GM18520 (cell line): ENCODE data around the gene THADA.

Experiments
- ATAC-seq: cut with Tn5 transposase; IDR thresholded peaks from one replicate; pipeline ENCODE4 v1.9.1; 2021; ENCODE audit not compliant: unreplicated experiment

THADA gene

DNA sequence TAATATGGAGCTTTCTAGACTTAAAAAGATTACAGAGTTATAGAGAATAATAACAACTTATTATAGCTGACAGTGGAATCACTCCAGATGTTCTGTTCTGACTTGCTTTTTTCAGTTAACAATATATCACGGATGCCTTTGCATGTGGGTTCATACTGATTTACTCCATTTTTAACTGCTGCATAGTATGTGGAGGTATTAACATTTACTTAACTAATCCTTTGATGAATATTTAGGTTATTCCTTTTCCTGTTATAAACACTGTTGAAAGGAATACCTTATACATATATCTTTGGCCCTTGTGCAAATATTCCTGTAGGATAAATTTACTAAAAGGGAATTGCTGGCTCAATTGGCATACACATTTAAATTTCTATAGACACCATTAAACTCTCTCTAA is 336.3 kb downstream of the THADA start:
- ATAC-seq: no peak

- ATAC-seq: no peak
Measured at GRCh38 chr2:43258547-43259156, 337.2 kb downstream of the THADA start.

GRCh38 chr2:43255296-43255910 is 340.4 kb downstream of the THADA start:
- no peak for ATAC-seq

DNA sequence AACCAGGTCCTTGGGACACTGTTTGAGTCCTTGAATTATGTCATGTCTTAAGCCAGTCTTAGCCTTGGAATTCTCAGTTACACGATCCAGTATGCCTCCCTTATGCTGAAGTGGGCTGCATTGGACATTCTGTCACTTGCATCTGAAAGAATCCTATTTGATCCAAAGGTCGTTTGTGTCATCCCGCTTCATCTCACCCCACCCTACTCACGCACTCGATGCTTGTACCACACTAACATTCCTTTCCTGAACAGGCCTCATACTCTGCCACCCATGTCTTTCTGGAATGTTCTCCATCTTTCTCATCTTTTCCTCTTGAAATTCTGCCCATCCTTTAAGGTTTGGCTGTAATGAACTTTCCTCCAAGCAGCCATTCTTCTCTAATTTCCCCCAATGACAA is 341.5 kb downstream of the THADA start:
- ATAC-seq: no peak

DNA sequence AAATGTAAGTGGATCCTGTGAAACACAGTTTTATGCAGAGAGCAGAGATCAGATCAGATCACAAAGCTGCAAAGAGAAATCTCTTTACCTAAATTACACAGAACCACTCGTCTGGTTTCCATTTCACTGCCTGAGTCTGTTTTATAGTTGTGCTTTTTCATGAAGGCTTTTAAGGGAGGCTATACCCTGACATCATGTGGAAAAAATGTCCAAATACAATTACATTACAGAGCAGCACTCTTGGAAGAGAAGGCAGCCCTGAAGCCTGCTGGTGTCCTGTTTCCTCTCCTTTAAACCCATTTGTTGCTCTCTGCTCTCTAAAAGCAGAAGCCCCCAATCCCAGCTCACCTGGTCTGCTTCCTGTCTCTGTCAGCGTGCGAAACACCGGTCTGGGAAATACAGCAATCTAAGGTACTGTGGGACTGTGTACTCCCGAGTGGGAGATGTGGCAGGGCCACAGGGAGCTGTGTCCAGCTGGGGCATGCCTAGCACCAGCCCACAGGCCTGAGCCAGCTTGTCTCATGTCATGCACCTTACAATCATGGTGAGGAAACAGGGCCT is 344.6 kb downstream of the THADA start:
- no peak for ATAC-seq

- no peak for ATAC-seq
Measured at GRCh38 chr2:43250015-43250414, 345.8 kb downstream of the THADA start.

DNA sequence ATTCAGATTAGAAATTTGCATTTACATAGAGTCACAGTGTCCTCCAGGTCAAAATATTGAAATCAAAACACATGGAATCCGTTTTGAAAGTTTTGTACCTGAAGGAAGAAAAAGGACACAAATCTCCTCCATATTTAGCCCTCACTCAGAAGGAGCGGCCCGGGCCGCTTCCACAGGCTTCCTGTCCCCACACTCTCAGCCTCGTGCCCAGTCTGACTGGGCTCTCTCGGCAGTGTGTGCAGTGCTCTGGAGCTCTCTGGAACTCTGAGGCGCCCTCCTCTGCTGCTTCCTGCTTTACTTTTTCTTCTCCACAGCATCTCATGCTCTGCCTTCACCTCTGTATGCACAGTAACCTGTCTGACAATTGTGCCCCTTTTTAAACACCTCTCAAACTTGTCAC is 347.2 kb downstream of the THADA start:
- no peak for ATAC-seq

- no peak for ATAC-seq
Measured at GRCh38 chr2:43246641-43247040, 349.2 kb downstream of the THADA start.

- ATAC-seq: no peak
Measured at GRCh38 chr2:43241558-43241957, 354.3 kb downstream of the THADA start.

DNA sequence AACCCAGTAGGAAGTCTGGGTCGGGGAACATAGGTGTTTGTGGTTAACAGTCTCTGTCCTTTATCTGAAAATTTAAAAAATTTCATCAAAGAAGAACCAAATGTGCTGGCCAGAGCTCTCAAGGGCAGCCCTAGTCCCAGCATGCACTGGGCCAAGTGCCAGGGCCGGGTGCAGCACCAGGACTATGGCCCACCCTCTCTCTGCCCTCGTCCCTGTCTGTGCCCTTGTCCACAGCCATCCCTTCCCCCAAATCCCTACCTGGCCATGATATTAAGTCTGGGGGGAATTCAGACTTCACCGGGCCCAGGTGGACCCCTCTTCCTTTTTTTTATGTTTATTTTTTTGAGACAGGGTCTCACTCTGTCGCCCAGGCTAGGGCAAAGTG is 355.1 kb downstream of the THADA start:
- ATAC-seq: no peak

DNA sequence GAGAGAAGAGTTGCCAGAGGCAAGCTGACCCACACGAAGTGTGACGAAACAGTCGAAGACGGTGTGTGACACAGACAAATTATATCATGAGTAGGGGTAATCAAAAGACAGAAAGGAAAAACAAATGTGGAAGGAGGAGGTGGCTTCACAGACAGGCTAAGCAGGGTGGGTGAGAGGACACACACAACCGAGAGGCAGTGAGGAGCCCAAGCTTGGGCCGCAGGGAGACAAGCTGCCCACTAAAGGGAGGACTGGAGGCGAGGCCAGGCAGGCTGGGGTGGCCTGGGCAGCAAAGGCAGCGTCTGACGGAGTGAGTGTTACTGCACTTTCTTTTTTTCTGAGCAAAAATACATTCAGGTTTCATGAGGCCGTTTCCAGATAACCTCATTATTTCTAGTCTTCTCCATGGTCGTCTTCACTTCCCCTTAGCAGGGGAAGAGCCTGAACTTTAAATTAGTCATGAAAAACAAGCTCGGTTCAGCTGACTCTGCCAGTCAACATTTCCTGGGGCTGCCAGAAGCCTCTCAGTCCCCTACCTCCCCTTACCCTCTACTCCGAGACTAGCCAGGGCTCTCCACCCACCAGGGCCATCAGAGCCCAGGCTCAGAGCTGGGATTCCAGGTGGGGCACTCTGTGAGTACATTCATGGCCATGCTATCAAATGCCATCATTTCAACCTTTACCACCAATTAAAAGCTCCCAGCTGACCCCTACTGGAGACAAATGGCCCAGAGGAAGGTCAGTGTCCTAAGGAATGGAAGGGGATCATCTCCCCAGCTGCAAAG is 355.7 kb downstream of the THADA start:
- ATAC-seq: no peak

DNA sequence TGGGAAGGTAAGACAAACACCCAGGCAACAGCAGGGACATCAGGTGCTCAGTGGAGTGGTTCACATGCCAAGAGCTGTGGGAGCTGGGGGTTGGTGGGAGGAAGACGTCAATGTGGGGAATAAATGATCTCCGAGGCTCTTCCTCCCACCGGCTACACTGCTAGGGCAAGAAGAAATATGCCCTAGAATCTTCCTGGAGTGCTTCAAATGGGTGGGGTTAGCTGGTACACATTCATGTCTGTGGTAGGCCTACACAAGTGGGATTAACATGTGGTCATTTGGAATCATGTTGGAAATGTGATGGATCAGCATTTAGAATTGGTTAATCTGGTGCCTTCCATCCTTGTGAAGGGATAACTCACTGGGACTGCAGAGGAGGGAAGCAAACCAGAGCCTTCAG is 357.0 kb downstream of the THADA start:
- ATAC-seq: no peak

- no peak for ATAC-seq
Measured at GRCh38 chr2:43238176-43238575, 357.7 kb downstream of the THADA start.

GRCh38 chr2:43233218-43234212 is 362.3 kb downstream of the THADA start:
- ATAC-seq: no peak

DNA sequence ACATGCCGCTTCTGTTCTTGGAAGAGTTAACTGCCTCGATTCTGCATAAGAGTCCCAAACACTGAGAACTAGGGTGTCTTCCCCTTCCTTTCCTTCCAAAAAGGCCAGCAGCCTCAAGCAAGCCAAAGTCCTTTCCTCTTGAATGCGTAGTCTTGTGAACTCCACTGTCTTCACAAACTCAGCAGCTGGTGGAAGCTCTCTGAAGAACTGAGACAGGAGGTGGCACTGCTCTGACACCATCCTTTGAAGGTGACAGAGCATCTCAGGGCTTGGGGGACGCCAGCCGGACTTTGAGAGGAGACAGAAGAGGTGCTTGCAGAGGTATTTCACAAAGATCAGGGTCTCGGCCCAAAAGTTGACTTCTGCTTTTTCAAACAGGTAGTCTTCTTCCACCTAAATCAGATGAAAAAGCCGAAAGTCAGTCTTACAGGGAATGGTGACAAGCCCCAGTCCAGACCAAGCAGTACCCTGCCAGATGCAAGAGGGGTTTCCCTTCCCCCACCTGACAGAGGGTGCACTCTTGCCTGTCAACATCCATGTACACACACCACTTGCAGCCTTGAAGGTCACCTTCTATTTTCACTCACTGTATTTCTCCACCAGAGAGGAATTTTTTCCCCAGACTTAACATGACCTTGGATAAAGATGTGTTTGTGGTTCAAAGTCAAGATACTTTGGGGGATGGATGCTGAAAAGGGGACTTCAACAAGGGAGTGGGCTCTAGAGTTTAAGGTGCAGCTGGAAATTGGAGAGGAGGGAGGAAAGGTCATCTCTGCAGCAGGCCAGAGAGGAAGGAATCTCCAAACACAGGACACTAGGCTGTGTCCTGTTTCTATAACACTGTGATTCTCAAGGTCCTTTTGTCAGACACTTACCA is 364.6 kb downstream of the THADA start:
- no peak for ATAC-seq

- ATAC-seq: no peak
Measured at GRCh38 chr2:43230351-43230885, 365.4 kb downstream of the THADA start.

DNA sequence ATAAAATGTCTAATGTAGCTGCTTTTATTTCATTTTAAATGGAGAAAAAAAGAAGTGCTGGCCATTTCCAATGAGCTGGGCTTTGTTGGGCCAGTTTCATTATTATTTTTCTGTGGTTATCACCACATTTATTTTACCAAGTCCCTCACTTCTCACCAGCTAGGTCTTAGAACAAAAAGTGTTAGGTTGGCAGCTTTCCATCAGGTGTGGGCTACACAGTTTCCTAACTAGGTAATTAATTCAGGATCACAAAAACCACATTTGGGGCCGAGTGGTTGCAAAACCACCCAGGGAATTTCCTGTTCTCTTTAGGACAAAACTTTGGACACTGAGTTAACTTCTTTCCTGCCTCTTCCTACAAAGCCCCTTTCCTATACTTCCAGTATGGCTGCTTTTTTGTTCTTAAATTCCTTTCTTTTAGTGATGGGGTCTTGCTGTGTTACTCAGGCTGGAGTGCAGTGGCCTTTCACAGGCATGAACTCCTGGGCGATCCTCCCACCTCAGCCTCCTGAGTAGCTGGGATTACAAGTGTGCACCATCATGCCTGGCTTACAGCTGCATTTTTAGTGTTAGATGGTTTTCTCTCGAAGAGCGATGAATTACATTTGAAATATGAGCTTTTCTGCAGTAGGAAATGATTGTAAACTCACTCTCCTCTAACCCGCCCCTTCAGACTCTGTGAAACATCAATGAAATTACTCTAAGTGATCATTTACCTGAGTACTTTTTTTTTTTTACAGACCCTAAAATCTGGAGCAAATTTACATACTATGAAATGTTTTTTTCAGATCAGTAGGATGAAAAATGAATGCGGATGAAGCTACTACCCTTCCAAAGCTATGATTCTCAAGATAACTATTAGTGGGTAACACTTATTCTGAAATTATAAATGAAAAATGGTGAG is 366.8 kb downstream of the THADA start:
- ATAC-seq: no peak

- no peak for ATAC-seq
Measured at GRCh38 chr2:43228321-43228751, 367.5 kb downstream of the THADA start.
